GM19395 (cell line): Measurements from ENCODE around the gene HS6ST1.

ENCODE experiments used
- ATAC-seq: cut with Tn5 transposase; IDR thresholded peaks from one replicate; pipeline ENCODE4 v1.9.1; 2021; ENCODE audit warnings: mild to moderate bottlenecking, moderate library complexity; ENCODE audit not compliant: unreplicated experiment

The HS6ST1 gene

DNA sequence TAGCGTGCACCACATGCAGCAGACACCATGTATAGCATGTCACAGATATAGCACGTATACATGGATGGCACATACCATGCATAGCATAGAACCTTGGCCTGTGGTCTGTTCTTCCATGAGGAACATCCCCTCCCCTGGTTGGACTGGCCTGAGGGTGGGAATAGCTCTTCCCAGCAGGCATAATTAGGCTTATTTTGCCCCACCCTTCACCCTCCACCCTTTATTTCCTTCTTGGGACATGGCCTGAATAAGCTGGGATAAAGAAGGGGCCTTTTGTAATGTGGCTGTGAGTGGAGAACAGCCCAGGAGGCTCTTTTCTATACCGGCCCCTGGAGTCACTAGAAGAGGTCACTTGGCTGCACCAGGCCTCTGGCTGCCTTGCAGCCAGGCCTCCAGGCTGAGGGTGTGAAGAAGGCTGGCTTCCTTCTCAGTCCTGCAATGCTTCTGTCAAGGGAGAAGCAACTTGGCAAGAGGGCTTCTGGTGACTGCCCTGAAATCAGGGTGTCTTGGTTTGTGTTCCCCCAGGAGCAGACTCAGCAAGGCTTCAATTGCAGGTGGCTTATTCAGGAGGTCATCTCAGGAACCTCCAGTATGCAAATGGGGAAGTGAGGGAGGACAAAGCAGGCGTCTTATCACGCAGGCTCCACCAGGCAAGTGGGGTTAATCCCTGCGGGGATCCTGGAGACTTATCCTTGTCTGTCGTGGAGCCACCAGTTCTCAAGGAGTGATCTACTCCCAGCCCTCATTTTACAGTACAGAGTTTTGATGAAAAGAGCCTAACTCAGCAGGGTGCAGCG is 68.2 kb downstream of the HS6ST1 start:
- no peak for ATAC-seq

DNA sequence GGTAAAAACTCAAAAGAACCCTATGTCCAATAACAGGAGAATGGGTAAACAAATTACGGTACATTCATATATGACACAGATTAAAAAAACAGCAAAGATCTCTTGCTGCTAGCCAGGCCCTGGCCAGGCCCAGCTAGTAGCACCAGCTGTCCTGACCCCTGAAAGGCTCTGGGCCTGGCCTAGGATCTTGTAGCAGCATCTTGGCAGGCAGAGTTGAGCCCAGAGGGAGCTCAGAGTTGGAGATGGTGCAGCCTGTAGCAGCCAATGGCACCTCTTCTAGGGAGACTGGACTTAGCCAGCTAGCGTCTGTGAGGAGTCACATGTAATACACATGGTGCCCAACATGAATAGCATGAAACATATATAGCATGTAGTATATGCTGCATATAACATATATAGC is 69.1 kb downstream of the HS6ST1 start:
- no peak for ATAC-seq

DNA sequence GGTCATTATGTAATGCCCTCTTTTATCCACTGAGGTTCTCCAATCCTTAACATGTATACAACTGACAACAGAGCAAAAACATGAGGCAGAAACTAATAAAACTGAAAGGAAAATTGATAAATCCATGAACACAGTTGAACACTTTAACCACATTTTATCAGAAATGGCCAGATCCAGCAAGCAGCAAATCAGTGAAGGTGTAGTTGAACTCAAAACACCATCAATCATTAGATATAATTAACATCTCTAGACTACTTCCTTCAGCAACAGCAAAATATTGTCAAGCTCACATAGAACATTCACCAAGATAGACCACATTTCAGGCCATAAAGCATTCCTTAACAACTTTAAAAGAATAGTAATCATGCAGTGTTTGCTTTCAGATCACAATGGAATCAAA is 72.9 kb downstream of the HS6ST1 start:
- no peak for ATAC-seq

DNA sequence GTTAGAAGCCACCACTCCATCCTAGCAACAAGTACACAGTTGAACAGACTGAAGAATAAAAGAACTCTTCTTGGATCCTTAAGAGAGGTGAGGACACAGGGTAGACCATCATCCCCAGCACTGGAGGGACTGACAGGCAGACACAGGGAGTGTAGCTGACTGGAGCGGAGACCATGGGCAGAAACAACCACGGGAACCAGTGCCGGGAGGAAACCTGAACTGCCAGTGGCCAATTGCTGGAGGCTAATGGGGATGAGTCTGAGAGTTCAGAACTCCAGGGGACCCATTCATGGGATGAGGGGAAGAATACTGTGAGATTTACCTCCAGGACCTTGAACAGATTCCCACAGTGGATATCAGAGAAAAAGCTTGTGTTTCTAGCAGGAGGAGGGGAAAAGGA is 76.8 kb downstream of the HS6ST1 start:
- ATAC-seq, result no peak

DNA sequence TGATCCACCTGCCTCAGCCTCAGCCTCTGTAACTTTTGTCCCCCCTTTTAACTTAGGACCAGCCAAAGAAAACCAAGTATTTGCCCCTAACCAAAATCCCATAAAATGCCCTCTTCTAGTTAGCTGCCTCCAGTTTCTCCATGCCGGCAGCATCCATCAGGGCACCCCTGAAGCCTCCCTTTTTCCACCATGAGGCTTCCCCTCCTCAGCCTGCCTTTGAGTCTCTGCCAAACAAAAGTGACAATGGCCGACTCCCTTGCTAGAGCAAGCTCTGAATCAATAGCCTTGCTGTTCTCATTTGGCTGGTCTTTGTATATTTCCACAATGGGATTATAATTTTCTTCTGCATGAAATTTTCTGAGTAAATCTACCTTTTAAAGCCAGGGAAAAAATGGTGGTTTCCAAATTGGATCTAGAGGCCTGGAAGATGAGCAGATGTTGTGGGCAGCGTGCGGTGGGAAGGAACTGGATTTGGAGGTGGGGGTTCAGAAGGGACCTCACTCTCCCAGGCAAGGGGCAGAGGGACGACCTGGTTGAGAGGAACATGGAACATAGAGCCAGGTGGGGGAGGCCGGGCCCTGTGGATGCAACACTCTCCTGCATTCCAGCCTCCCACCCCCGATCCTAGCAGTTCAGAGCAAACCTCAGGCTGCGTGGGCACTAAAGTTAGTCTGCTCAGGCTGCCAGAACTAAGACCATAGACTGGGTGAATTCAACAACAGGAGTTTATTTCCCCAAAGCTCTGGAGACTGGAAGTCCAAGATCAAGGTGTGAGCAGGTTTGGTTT is 80.6 kb downstream of the HS6ST1 start:
- no peak for ATAC-seq

DNA sequence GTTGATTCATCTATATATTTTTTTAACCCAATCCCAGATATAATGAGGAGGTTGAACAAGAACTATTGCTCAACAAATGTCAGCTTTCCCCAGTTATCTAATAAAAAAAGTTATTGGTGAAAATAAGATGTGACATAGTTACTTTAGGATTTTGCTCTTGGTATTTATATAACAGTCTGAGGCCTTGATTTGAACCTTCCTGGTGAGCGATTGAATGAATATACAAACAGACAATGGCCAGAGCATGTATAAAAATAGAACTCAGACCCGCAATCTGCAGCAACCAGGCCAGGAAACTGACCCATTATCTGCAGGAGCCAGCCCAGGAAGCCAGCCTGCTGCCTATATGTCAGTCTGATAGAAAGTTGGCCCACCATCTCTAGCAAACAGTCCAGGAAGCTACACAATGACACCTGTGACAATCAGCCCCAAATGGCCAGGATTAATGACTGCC is 81.6 kb downstream of the HS6ST1 start:
- ATAC-seq, result no peak

DNA sequence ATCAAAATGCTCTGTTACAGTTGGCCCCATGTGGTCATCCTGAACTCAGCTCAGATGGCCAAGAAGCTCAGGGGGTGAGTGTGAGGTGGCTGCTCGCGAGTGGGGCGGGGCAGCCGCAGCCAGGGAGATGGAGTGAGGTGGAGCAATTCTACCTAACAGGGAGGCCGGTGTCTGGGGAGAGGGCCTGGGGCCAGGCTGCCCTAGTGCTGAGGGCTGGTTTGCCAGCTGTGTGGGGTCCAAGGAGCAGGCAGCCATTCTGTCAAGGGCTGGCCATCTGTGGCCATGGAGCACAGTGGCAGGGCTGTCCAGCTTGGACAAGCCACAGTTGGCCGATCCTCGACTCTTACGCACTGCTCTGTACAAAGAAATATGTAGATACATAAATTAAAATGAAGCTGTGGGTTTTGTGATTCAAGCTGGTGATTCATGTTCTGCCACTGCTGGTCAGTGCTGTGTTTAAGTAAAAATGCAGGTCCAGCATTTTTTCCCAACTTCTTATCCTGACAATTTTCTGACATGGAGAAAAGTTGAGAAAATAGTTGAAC is 82.1 kb downstream of the HS6ST1 start:
- no peak for ATAC-seq

DNA sequence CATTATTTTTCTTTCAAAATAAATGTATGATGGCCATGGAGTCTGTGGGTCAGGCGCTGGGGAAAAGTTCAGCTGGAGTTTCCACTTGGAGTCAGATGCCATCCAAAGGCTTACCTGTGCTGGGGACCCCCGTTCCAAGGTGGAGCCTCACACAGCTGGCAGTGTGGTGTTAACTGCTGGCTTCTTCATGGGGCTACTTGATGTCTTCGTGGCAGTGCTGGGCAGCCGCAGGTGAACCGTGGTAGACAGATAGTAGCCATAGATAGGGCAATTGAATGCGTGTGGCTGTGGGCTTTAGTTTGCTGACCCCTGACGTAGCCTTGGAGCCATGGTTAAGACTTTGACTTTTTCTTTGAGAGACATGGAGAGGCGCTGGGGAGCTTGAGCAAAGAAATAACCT is 83.1 kb downstream of the HS6ST1 start:
- no peak for ATAC-seq

DNA sequence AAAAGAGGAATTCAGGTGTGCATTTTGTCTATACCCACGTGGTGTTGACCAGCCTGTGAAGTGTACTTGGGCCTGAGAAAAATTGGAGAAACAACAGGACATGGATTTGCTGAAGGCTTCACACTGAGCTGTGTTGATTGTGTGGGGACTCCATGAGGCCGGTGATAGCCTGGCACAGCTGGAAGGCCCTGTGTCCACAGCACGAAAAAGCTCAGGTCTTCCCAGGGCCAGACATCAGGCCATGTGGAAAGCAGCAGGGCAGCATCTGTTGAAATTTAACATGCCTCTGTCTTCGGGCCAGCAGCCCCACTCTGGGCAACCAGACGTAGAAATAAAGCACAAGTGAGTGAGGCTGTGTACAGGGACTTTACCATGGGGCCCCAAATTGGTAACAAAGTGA is 84.1 kb downstream of the HS6ST1 start:
- ATAC-seq, result no peak

DNA sequence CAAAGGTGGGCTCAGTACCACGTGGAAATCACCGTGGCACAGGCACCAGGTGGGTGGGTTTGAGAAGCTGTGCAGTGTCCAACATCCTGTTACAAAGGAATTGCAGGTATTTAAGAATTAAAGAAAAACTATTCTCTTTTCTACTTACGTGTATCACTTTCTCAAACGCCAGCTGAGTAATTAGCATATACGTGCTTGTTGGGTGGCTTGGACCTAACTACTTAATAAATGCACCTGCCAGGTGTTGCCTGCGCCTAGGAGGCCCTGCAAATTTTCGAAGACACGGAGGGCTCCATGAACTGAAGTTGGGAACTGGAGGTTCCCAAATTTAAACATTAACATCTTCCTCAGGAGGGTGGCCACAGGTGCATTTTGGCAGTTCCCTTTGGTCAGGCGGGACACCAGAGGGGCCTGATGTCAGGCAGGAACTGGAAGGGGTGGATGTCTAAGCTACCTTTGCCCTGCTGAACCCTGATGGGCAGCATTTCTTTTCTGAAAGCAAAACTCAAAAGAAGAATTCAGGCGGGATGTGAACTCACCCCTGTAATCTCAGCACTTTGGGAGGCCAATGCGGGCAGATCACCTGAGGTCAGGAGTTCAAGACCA is 84.8 kb downstream of the HS6ST1 start:
- ATAC-seq, result no peak

DNA sequence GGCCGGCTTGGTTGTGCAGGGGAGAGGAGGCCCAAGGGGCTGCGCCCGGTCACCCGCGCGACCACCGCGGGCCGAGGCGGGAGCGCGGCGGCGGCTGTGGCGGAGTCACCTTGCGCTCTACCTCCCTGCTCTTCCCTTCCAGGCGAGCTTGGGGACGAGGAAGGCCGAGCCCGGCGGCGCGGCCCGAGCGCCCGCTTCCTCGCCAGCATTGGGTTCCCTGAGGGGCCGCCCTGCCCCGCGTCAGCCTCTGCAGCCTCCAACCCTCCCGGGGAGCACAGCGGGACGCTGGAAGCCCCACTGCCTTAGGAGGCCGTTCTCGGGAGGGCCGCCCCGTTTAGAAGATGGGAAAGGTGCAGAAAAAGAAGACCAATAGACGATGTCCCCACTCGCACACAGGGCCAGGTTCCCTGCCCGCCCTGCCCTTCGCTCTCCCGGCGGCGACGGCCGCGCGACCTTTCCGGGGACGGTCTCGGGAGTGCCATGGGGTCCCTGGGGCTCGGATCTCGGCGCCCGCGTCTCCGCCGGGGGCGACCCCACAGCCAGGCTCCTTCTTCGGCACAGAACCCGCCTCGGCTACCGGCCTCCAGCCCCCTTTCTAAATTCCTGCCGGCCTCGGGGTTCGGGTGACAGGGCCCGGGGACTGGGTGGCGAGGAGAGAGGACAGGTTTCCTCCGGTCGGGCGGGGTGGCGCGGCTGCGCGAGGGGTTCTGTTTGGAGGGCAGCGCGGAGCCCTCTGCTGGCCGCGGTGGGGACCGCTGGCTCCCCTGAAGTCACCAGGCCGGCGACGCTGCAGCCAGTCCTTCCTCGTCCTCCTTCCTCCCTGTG is 85.5 kb downstream of the HS6ST1 start:
- ATAC-seq, result peak; percentile 99

DNA sequence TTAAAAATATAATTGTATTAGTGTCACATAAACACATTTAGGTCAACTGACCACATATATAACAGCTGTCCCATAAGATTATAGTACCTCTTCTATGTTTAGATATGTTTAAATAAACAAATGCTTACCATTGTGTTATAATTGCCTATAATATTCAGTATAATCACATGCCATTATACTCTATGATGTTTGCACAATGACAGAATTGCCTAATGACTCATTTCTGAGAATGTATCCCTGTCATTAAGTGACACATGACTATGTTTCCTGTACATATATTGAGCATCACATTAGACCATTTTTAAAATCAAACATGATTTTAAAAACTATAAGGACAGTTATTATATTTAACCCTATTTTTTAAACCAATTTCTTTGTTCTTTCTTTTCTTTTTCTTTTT is 89.8 kb downstream of the HS6ST1 start:
- no peak for ATAC-seq

DNA sequence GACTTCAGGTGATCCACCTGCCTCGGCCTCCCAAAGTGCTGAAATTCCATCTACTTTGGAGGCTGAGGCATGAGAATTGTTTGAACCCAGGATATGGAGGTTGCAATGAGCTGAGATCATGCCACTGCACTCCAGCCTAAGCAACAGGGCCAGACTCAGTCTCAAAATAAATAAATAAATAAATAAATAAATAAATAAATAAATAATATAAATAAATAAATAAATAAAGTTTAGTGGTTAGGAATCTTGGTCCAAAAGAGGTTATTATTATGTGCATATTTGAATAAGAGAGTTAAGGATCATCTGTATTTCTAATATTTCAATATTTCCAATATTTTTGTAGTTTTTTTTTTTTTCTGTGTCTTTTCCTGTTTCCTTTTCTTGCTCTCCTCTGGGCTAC is 90.8 kb downstream of the HS6ST1 start:
- ATAC-seq, result no peak

DNA sequence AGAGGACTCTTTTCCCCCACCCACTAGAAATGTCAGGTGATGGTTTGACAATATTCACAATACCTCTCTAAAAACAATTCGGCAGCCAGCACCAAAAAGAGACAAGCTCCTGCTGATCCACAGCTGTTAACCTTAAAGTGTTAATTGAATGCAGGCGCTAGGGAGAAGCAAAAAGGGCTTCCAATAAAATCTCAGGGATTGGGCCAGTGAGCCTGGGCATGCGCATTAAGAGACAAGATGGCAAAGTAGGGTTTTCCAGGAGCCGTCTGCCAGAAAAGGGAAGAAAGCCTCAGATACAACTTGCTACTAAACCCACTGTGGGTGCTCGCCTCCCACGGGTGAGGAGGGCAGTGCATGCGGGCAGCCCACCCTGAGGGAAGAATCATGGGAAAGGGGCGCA is 98.8 kb downstream of the HS6ST1 start:
- ATAC-seq, result no peak

DNA sequence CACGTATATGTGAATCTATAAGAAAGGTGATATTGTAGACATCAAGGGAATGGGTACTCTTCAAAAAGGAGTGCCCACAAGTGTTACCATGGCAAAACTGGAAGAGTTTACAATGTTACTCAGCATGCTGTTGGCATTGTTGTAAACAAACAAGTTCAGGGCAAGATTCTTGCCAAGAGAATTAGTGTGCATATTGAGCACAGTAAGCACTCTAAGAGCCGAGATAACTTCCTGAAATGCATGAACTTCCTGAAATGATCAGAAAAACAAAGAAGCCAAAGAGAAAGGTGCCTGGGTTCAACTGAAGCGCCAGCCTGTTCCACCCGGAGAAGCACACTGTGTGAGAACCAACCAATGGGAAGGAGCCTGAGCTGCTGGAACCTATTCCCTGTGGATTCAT is 101.0 kb downstream of the HS6ST1 start:
- no peak for ATAC-seq

DNA sequence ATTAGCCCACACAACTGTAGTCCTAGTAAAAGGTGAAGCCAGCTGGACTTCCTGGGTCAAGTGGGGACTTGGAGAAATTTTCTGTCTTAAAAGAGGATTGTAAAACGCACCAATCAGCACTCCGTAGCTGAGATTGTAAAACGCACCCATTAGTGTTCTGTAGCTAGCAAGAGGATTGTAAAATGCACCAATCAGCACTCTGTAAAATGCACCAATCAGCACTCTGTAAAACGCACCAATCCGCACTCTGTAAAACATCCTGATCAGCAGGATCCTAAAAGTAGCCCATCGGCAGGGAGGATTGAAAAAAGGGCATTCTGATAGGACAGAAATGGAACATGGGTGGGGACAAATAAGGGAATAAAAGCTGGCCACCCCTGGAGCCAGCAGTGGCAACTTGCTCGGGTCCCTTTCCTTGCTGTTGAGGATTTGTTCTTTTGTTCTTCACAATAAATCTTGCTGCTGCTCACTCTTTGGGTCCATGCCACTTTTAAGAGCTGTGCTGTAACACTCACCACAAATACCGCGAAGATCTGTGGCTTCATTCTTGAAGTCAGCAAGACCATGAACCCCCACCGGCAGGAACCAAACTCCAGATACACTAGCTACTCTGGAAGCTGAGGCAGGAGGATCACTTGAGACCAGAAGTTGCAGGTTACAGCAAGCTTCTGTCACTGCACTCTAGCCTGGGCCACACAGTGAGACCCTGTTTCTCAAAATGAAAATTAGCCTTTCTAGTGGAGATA is 102.6 kb downstream of the HS6ST1 start:
- no peak for ATAC-seq
